ENCODE data around the gene TSHZ2.

TSHZ2 gene

DNA sequence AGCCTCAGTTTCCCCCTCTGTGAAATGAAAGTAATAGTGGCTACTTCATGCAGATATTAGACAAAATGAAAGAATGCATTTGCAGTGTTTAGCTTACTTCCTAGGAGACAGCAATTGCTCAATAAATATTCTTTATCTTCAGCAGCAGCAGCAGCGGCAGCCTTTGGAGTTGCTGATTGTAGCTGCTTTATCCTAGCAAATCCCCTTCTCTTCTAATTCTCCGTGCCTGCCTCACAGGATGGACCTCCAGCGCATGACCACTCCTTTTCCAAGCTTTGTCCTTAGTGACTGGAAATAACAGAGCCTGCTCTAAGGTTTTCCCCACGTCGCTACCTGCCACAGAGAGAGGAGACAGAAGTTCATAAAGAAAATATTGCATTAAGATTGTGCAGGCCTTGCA is 279.8 kb downstream of the TSHZ2 start:
- TF ChIP-seq, protein P1, sequence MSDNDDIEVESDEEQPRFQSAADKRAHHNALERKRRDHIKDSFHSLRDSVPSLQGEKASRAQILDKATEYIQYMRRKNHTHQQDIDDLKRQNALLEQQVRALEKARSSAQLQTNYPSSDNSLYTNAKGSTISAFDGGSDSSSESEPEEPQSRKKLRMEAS (IDR thresholded peaks at IDR 0.05): no peak
- TF ChIP-seq FOXM1 (IDR thresholded peaks at IDR 0.05; ENCODE audit: borderline replicate concordance, low read depth): no peak
- TF ChIP-seq, protein P2, sequence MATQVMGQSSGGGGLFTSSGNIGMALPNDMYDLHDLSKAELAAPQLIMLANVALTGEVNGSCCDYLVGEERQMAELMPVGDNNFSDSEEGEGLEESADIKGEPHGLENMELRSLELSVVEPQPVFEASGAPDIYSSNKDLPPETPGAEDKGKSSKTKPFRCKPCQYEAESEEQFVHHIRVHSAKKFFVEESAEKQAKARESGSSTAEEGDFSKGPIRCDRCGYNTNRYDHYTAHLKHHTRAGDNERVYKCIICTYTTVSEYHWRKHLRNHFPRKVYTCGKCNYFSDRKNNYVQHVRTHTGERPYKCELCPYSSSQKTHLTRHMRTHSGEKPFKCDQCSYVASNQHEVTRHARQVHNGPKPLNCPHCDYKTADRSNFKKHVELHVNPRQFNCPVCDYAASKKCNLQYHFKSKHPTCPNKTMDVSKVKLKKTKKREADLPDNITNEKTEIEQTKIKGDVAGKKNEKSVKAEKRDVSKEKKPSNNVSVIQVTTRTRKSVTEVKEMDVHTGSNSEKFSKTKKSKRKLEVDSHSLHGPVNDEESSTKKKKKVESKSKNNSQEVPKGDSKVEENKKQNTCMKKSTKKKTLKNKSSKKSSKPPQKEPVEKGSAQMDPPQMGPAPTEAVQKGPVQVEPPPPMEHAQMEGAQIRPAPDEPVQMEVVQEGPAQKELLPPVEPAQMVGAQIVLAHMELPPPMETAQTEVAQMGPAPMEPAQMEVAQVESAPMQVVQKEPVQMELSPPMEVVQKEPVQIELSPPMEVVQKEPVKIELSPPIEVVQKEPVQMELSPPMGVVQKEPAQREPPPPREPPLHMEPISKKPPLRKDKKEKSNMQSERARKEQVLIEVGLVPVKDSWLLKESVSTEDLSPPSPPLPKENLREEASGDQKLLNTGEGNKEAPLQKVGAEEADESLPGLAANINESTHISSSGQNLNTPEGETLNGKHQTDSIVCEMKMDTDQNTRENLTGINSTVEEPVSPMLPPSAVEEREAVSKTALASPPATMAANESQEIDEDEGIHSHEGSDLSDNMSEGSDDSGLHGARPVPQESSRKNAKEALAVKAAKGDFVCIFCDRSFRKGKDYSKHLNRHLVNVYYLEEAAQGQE (IDR thresholded peaks at IDR 0.05; ENCODE audit: low read depth): no peak
- no peak for TF ChIP-seq RAD21 (IDR thresholded peaks at IDR 0.05; ENCODE audit: low read depth)
- no peak for TF ChIP-seq TEAD4 (IDR thresholded peaks at IDR 0.05)
- no peak for TF ChIP-seq TCF12 (IDR thresholded peaks at IDR 0.05; ENCODE audit: low read depth)
- TF ChIP-seq, protein P3, sequence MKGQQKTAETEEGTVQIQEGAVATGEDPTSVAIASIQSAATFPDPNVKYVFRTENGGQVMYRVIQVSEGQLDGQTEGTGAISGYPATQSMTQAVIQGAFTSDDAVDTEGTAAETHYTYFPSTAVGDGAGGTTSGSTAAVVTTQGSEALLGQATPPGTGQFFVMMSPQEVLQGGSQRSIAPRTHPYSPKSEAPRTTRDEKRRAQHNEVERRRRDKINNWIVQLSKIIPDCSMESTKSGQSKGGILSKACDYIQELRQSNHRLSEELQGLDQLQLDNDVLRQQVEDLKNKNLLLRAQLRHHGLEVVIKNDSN (IDR thresholded peaks at IDR 0.05): no peak
- TF ChIP-seq YY1 (IDR thresholded peaks at IDR 0.05; ENCODE audit: low read depth): no peak
- TF ChIP-seq CREB1 (IDR thresholded peaks at IDR 0.05; ENCODE audit: low read depth): no peak
- TF ChIP-seq EP300 (IDR thresholded peaks at IDR 0.05; ENCODE audit: borderline replicate concordance): no peak
- TF ChIP-seq ZBTB7A (IDR thresholded peaks at IDR 0.05; ENCODE audit: low read depth): no peak
- no peak for TF ChIP-seq EGR1 (IDR thresholded peaks at IDR 0.05)
- no peak for TF ChIP-seq CEBPB (IDR thresholded peaks at IDR 0.05)
- no peak for TF ChIP-seq NFIC (IDR thresholded peaks at IDR 0.05)
- no peak for TF ChIP-seq TAF1 (IDR thresholded peaks at IDR 0.05; ENCODE audit: low read depth)

DNA sequence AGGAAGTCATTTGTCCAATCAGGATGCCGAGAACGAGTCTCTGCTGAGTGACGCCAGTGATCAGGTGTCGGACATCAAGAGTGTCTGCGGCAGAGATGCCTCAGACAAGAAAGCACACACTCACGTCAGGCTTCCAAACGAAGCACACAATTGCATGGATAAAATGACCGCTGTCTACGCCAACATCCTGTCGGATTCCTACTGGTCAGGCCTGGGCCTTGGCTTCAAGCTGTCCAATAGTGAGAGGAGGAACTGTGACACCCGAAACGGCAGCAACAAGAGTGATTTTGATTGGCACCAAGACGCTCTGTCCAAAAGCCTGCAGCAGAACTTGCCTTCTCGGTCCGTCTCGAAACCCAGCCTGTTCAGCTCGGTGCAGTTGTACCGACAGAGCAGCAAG is 281.5 kb downstream of the TSHZ2 start:
- TF ChIP-seq TCF12 (IDR thresholded peaks at IDR 0.05; ENCODE audit: low read depth) (no peak), NFIC (IDR thresholded peaks at IDR 0.05) (no peak), EGR1 (IDR thresholded peaks at IDR 0.05) (no peak), TAF1 (IDR thresholded peaks at IDR 0.05; ENCODE audit: low read depth) (no peak), ZBTB7A (IDR thresholded peaks at IDR 0.05; ENCODE audit: low read depth) (no peak)

DNA sequence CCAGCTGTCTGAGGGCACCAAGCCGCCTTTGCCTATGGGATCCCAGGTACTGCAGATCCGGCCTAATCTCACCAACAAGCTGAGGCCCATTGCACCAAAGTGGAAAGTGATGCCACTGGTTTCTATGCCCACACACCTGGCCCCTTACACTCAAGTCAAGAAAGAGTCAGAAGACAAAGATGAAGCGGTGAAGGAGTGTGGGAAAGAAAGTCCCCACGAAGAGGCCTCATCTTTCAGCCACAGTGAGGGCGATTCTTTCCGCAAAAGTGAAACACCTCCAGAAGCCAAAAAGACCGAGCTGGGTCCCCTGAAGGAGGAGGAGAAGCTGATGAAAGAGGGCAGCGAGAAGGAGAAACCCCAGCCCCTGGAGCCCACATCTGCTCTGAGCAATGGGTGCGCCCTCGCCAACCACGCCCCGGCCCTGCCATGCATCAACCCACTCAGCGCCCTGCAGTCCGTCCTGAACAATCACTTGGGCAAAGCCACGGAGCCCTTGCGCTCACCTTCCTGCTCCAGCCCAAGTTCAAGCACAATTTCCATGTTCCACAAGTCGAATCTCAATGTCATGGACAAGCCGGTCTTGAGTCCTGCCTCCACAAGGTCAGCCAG is 283.0 kb downstream of the TSHZ2 start:
- TF ChIP-seq EGR1 (IDR thresholded peaks at IDR 0.05) (no peak), CREB1 (IDR thresholded peaks at IDR 0.05; ENCODE audit: low read depth) (no peak), EP300 (IDR thresholded peaks at IDR 0.05; ENCODE audit: borderline replicate concordance) (no peak), RAD21 (IDR thresholded peaks at IDR 0.05; ENCODE audit: low read depth) (no peak), ZBTB7A (IDR thresholded peaks at IDR 0.05; ENCODE audit: low read depth) (no peak), YY1 (IDR thresholded peaks at IDR 0.05; ENCODE audit: low read depth) (no peak), CEBPB (IDR thresholded peaks at IDR 0.05) (no peak), TCF12 (IDR thresholded peaks at IDR 0.05; ENCODE audit: low read depth) (no peak), TAF1 (IDR thresholded peaks at IDR 0.05; ENCODE audit: low read depth) (no peak), FOXM1 (IDR thresholded peaks at IDR 0.05; ENCODE audit: borderline replicate concordance, low read depth) (no peak)
- TF ChIP-seq, protein P2 (IDR thresholded peaks at IDR 0.05; ENCODE audit: low read depth): no peak
- TF ChIP-seq, protein P3 (IDR thresholded peaks at IDR 0.05): no peak
- TF ChIP-seq, protein P1 (IDR thresholded peaks at IDR 0.05): no peak

DNA sequence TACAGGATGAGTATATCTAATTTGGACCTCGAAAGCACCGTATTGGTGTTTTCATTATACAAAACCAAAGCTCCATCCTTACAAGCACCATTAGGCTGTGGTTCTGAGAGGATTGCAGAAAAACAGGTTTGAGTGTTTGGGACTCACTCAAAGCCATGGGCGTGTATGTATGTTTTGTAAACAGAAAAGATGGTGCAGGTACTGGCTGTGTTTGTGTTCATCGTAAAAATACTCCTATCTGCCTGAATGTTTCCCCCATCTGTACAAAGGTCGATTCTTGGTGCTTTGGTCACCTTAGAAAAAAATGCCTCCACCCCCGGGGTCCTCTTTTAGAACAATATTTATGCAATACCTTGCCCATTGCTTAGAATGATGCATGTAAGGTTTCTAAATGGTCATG is 286.6 kb downstream of the TSHZ2 start:
- TF ChIP-seq TAF1 (IDR thresholded peaks at IDR 0.05; ENCODE audit: low read depth) (no peak), TCF12 (IDR thresholded peaks at IDR 0.05; ENCODE audit: low read depth) (no peak), RAD21 (IDR thresholded peaks at IDR 0.05; ENCODE audit: low read depth) (no peak), CEBPB (IDR thresholded peaks at IDR 0.05) (no peak), EP300 (IDR thresholded peaks at IDR 0.05; ENCODE audit: borderline replicate concordance) (no peak), EGR1 (IDR thresholded peaks at IDR 0.05) (no peak), TEAD4 (IDR thresholded peaks at IDR 0.05) (no peak), YY1 (IDR thresholded peaks at IDR 0.05; ENCODE audit: low read depth) (no peak), CREB1 (IDR thresholded peaks at IDR 0.05; ENCODE audit: low read depth) (no peak), ZBTB7A (IDR thresholded peaks at IDR 0.05; ENCODE audit: low read depth) (no peak), FOXM1 (IDR thresholded peaks at IDR 0.05; ENCODE audit: borderline replicate concordance, low read depth) (no peak), NFIC (IDR thresholded peaks at IDR 0.05) (no peak)
- TF ChIP-seq, protein P2 (IDR thresholded peaks at IDR 0.05; ENCODE audit: low read depth): no peak
- TF ChIP-seq, protein P1 (IDR thresholded peaks at IDR 0.05): no peak
- TF ChIP-seq, protein P3 (IDR thresholded peaks at IDR 0.05): no peak

Data from Ishikawa (cell line).